Ishikawa (cell line): ENCODE data around the gene RADIL.

Experiments used
- CEBPB ChIP-seq: IDR thresholded peaks from 2 replicates; pipeline ENCODE4 v1.6.1; 2012
- CREB1 ChIP-seq: IDR thresholded peaks from 2 replicates; pipeline ENCODE4 v1.6.1; 2012; ENCODE audit warnings: low read depth
- EGR1 ChIP-seq: IDR thresholded peaks from 2 replicates; pipeline ENCODE4 v1.6.1; 2012
- EP300 ChIP-seq: IDR thresholded peaks from 2 replicates; pipeline ENCODE4 v1.6.1; 2012; ENCODE audit warnings: borderline replicate concordance
- FOXM1 ChIP-seq: IDR thresholded peaks from 2 replicates; pipeline ENCODE4 v1.6.1; 2012; ENCODE audit warnings: low read depth, borderline replicate concordance
- MAX ChIP-seq: IDR thresholded peaks from 2 replicates; pipeline ENCODE4 v1.6.1; 2012
- NFIC ChIP-seq: IDR thresholded peaks from 2 replicates; pipeline ENCODE4 v1.6.1; 2012
- RAD21 ChIP-seq: IDR thresholded peaks from 2 replicates; pipeline ENCODE4 v1.6.1; 2012; ENCODE audit warnings: low read depth
- TAF1 ChIP-seq: IDR thresholded peaks from 2 replicates; pipeline ENCODE4 v1.6.1; 2012; ENCODE audit warnings: low read depth, mild to moderate bottlenecking
- TCF12 ChIP-seq: IDR thresholded peaks from 2 replicates; pipeline ENCODE4 v1.6.1; 2012; ENCODE audit warnings: low read depth
- TEAD4 ChIP-seq: IDR thresholded peaks from 2 replicates; pipeline ENCODE4 v1.6.1; 2012
- USF1 ChIP-seq: IDR thresholded peaks from 2 replicates; pipeline ENCODE4 v1.6.1; 2012
- YY1 ChIP-seq: IDR thresholded peaks from 2 replicates; pipeline ENCODE4 v1.6.1; 2012; ENCODE audit warnings: low read depth
- ZBTB7A ChIP-seq: IDR thresholded peaks from 2 replicates; pipeline ENCODE4 v1.6.1; 2012; ENCODE audit warnings: low read depth
- TF ChIP-seq, protein P1 (sequence below): IDR thresholded peaks from 2 replicates; pipeline ENCODE4 v1.6.1; 2012; ENCODE audit warnings: low read depth, mild to moderate bottlenecking

RADIL gene

DNA sequence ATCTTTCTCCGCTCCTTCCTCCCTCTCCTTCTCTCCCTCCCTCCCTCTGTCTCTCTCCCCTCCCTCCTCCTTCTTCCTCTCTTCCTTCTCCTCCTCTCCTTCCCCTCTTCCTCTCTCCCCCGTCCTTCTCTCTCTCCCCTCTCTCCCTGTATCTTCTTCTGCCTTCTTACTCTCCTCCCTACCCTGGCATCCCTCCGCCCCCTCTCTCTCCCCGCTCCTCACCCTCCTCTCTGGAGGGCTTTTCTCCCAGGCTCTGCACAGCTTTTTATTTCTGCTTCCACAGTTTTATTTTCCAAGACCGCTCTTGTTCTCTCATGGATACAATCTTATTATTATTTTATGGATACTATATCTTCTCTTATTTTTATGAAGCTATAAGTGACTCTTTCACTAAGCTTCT, 75.5 kb downstream of the RADIL start:
- TF ChIP-seq TEAD4 (no peak), FOXM1 (no peak), TAF1 (no peak), CREB1 (no peak), NFIC (no peak), USF1 (no peak), YY1 (no peak), EP300 (no peak), EGR1 (no peak), RAD21 (no peak), MAX (no peak)
- TF ChIP-seq, protein P1, sequence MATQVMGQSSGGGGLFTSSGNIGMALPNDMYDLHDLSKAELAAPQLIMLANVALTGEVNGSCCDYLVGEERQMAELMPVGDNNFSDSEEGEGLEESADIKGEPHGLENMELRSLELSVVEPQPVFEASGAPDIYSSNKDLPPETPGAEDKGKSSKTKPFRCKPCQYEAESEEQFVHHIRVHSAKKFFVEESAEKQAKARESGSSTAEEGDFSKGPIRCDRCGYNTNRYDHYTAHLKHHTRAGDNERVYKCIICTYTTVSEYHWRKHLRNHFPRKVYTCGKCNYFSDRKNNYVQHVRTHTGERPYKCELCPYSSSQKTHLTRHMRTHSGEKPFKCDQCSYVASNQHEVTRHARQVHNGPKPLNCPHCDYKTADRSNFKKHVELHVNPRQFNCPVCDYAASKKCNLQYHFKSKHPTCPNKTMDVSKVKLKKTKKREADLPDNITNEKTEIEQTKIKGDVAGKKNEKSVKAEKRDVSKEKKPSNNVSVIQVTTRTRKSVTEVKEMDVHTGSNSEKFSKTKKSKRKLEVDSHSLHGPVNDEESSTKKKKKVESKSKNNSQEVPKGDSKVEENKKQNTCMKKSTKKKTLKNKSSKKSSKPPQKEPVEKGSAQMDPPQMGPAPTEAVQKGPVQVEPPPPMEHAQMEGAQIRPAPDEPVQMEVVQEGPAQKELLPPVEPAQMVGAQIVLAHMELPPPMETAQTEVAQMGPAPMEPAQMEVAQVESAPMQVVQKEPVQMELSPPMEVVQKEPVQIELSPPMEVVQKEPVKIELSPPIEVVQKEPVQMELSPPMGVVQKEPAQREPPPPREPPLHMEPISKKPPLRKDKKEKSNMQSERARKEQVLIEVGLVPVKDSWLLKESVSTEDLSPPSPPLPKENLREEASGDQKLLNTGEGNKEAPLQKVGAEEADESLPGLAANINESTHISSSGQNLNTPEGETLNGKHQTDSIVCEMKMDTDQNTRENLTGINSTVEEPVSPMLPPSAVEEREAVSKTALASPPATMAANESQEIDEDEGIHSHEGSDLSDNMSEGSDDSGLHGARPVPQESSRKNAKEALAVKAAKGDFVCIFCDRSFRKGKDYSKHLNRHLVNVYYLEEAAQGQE = no peak

- TF ChIP-seq TCF12 (no peak), USF1 (no peak), CREB1 (no peak), MAX (no peak), YY1 (no peak), TEAD4 (no peak), FOXM1 (no peak)
Measured at GRCh38 chr7:4807598-4808016, 75.9 kb downstream of the RADIL start.

DNA sequence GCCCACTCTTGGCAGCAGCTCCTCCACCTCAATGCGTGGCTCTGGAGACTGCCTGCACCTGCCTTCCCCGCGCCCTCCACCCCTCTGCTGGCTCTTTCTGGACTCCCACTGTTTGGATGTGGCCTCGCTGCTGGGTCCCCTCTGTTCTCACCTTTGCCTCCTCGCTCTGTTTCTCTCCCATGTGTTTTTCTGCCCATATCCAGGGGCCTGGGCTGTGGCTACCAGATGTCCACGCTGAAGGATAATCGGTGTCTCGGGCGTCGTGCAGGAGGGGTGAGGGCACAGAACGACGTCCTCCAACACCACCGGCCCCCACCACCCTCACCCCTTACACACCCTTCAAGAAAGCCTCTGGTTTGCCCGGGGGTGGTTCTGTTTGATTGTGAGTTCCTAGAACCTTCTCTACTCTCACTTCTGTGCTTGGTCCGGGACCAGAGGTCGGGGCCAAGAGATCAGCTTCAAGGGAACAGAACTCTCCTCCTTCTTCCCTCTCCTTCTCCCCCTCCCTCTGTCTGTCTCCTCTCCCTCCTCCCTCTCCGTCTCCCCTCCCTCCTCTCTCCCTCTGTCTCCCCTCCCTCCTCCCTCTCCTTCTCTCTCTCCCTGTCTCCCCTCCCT, 76.4 kb downstream of the RADIL start:
- TF ChIP-seq NFIC (no peak), TEAD4 (no peak), EGR1 (no peak), FOXM1 (no peak)
- TF ChIP-seq, protein P1 = no peak

GRCh38 chr7:4805984-4806300, 77.6 kb downstream of the RADIL start:
- TF ChIP-seq MAX = no peak
- TF ChIP-seq EGR1 = no peak
- TF ChIP-seq EP300 = no peak
- TF ChIP-seq TCF12 = no peak
- no peak for TF ChIP-seq CREB1

- no peak for TF ChIP-seq RAD21
Measured at GRCh38 chr7:4805110-4805983, 78.2 kb downstream of the RADIL start.

DNA sequence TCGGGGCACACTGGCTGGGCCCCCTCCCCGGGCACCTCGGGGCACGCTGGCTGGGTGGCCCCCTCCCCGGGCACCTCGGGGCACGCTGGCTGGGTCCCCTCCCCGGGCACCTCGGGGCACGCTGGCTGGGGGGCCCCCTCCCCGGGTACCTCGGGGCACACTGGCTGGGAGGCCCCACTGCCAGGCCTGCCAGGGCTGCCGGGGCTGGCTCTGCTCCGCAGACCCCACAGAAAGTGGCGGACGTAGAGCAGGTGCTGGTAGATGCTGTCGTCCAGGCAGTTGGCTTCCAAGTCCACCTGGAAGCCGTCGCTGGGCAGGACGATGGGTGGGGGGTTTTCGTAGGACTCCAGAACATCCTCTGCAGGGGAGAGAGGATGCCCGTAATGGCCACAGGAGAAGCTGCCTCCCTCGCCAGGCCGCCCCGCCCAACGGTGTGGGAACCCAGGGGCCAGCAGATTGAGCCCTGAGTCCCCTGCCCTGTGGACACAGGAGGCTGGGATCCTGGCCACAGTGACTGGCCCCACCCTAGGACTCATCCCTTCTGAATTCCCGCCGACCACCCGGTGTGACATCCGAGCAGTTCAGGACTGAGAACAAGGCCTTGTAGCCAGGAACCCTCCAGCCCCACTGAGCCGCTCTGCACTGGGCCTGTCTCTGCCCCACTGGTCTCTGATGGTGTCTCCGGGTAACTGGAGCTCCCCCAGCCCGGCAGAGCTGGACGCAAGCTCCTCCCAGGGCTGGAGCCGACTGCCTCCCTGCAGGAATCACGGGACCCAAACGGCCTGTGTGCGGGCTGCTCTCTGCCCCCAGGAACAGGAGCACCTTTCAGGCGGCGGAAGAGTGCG, 79.9 kb downstream of the RADIL start:
- TF ChIP-seq EGR1 = no peak
- TF ChIP-seq FOXM1 = no peak
- no peak for TF ChIP-seq CEBPB
- TF ChIP-seq TCF12 = no peak
- TF ChIP-seq YY1 = no peak
- TF ChIP-seq TEAD4 = no peak
- no peak for TF ChIP-seq ZBTB7A
- TF ChIP-seq TAF1 = no peak
- TF ChIP-seq USF1 = no peak
- TF ChIP-seq, protein P1 = no peak
- TF ChIP-seq NFIC = no peak
